Dedifferentiated amniotic fluid mesenchymal stem cell (primary cell): ENCODE data around the gene ZSCAN25.
"Not testable (repeated sequence)": the region's sequence is repeated elsewhere in the genome, so short reads cannot be mapped to it uniquely, and the experiment has no call there.

Experiments used
- DNase-seq: peaks from one replicate; pipeline ENCODE4 v3.0.0-alpha.2; 2016; ENCODE audit errors: extremely low spot score

The ZSCAN25 gene

GRCh38 chr7:99616359-99617191 lies at the start of gene ZSCAN25:
TSS of gene ZSCAN25 (plus strand) at chr7:99616946. CDS start at chr7:99619607, 2,661 bp downstream.
- DNase-seq: peak; percentile 89

- DNase-seq: not testable (repeated sequence)
Observed at GRCh38 chr7:99568770-99569169, 48.0 kb upstream of the ZSCAN25 start.

- DNase-seq: no peak
Observed at GRCh38 chr7:99571768-99572167, 45.0 kb upstream of the ZSCAN25 start.

GRCh38 chr7:99573257-99573656 lies 43.5 kb upstream of the ZSCAN25 start:
- no peak for DNase-seq

GRCh38 chr7:99576251-99576650 lies 40.5 kb upstream of the ZSCAN25 start:
- DNase-seq: no peak

- no peak for DNase-seq
Observed at GRCh38 chr7:99579281-99579955, 37.3 kb upstream of the ZSCAN25 start.

GRCh38 chr7:99579956-99580777 lies 36.6 kb upstream of the ZSCAN25 start:
- DNase-seq: no peak

GRCh38 chr7:99580778-99581332 lies 35.9 kb upstream of the ZSCAN25 start:
- not testable (repeated sequence) for DNase-seq

- no peak for DNase-seq
Observed at GRCh38 chr7:99588868-99589267, 27.9 kb upstream of the ZSCAN25 start.

GRCh38 chr7:99594948-99595745 lies 21.6 kb upstream of the ZSCAN25 start:
- no peak for DNase-seq

- no peak for DNase-seq
Observed at GRCh38 chr7:99596408-99596955, 20.3 kb upstream of the ZSCAN25 start.

- DNase-seq: no peak
Observed at GRCh38 chr7:99597762-99598501, 18.8 kb upstream of the ZSCAN25 start, which contains the start of gene TMEM225B. TSS of gene TMEM225B (plus strand) at chr7:99598267. CDS start at chr7:99604389, 6,122 bp downstream.

GRCh38 chr7:99599836-99600235 lies 16.9 kb upstream of the ZSCAN25 start:
- no peak for DNase-seq

GRCh38 chr7:99601656-99602310 lies 15.0 kb upstream of the ZSCAN25 start:
- no peak for DNase-seq

- DNase-seq: no peak
Observed at GRCh38 chr7:99605527-99605926, 11.2 kb upstream of the ZSCAN25 start.

- no peak for DNase-seq
Observed at GRCh38 chr7:99606531-99606930, 10.2 kb upstream of the ZSCAN25 start.

- no peak for DNase-seq
Observed at GRCh38 chr7:99607548-99607947, 9.2 kb upstream of the ZSCAN25 start.

- no peak for DNase-seq
Observed at GRCh38 chr7:99614495-99614894, 2.3 kb upstream of the ZSCAN25 start.

- DNase-seq: no peak
Observed at GRCh38 chr7:99615989-99616358, 772 bp upstream of the ZSCAN25 start.
